AG04450 (cell line): Measurements from ENCODE around the gene HDGFL1. TPM values are rescaled to one million over a fixed set of nuclear protein-coding genes. Genes with fewer than 3 reads are reported as not detected.

Experiments used
- CTCF ChIA-PET: fragments of 300-600, 350-600 bp; formaldehyde crosslinking; extraction: SDS; loops from one replicate; lab custom pipeline; 2022; ENCODE audit warnings: antibody characterized with exemption, inconsistent platforms; lab: Charles Lee
- POLR2A ChIA-PET: fragments of 350-600 bp; formaldehyde crosslinking; extraction: SDS; loops from one replicate; lab custom pipeline; 2021; ENCODE audit warnings: antibody characterized with exemption, inconsistent platforms; lab: Yijun Ruan, JAX
- DNase-seq: peaks from one replicate; pipeline ENCODE4 v3.0.0-alpha.2; 2011; ENCODE audit warnings: low read depth, low spot score
- H3K27ac ChIP-seq: one replicate; pipeline ENCODE4 v1.5.1; 2012; ENCODE audit warnings: low read depth, low read length, control low read depth
- H3K27me3 ChIP-seq: one replicate; pipeline ENCODE4 v1.6.0; 2012; ENCODE audit warnings: low read length; ENCODE audit not compliant: control insufficient read depth, insufficient read depth
- H3K4me3 ChIP-seq: 2 replicates; pipeline ENCODE4 v1.5.1; 2011; ENCODE audit warnings: mild to moderate bottlenecking, low read depth, low read length, control low read depth
- H3K9me3 ChIP-seq: 2 replicates; pipeline ENCODE4 v1.5.1; 2012; ENCODE audit warnings: low read length; ENCODE audit not compliant: control insufficient read depth, insufficient read depth
- polyA plus RNA-seq: library from polyadenylated mRNA; depleted of rRNA; stranded (reverse); fragments of >200 nt; gene quantifications from 2 replicates; pipeline ENCODE4 v1.2.3, GENCODE V29; 2011
- TF ChIP-seq, protein P1 (sequence below): IDR thresholded peaks from 2 replicates; pipeline ENCODE4 v1.5.1; 2011; ENCODE audit warnings: low read depth, low read length, control low read depth, inconsistent platforms

The HDGFL1 gene
- polyA plus RNA-seq, 1 experiment: not detected

- Histone ChIP-seq H3K27me3 (no peaks in the 10 kb centered on the region), H3K27ac (no peak overlapping the region), H3K9me3 (no peaks in the 10 kb centered on the region; the same call in 1 of the 2 replicates), H3K4me3 (no peak overlapping the region)
- DNase-seq: no peak
- TF ChIP-seq, protein P1, sequence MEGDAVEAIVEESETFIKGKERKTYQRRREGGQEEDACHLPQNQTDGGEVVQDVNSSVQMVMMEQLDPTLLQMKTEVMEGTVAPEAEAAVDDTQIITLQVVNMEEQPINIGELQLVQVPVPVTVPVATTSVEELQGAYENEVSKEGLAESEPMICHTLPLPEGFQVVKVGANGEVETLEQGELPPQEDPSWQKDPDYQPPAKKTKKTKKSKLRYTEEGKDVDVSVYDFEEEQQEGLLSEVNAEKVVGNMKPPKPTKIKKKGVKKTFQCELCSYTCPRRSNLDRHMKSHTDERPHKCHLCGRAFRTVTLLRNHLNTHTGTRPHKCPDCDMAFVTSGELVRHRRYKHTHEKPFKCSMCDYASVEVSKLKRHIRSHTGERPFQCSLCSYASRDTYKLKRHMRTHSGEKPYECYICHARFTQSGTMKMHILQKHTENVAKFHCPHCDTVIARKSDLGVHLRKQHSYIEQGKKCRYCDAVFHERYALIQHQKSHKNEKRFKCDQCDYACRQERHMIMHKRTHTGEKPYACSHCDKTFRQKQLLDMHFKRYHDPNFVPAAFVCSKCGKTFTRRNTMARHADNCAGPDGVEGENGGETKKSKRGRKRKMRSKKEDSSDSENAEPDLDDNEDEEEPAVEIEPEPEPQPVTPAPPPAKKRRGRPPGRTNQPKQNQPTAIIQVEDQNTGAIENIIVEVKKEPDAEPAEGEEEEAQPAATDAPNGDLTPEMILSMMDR: no peak
- ChIA-PET POLR2A (no interaction called here), CTCF (no interaction called here)
These were observed 33.2 kb upstream of the HDGFL1 start for GRCh38 chr6:22536122-22536521.

- no peak for DNase-seq
- TF ChIP-seq, protein P1: no peak
- CTCF ChIA-PET: no interaction called here
- no peak overlapping the region for H3K27ac ChIP-seq
- H3K4me3 ChIP-seq: no peak overlapping the region
- H3K9me3 ChIP-seq: no peaks in the 10 kb centered on the region
- H3K27me3 ChIP-seq: no peaks in the 10 kb centered on the region
- POLR2A ChIA-PET: no interaction called here
These were observed 24.9 kb upstream of the HDGFL1 start for GRCh38 chr6:22544476-22544875.

DNA sequence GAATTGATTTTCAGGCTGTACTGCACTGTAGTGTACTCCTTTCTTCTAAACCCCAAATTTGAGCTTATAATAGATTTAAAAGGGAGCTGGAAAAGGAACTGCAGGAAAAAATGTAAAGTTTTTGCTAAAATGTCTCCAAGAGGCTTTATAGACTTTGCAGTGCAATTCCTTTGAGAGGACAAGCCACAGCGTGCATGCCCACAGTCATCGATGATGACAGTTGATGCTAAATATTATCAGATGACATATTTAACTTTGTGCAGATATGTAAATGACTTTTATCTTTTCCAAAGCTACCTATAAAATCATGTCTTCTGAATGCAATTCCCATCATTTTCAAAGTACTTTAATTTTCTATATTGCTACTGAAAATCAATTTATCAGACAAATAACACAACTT lies 24.3 kb upstream of the HDGFL1 start:
- no peak for DNase-seq
- ChIA-PET POLR2A (no interaction called here), CTCF (no interaction called here)
- TF ChIP-seq, protein P1: no peak
- Histone ChIP-seq H3K27ac (no peak overlapping the region), H3K27me3 (no peaks in the 10 kb centered on the region), H3K4me3 (no peak overlapping the region), H3K9me3 (no peaks in the 10 kb centered on the region)

- Histone ChIP-seq H3K9me3 (no peaks in the 10 kb centered on the region), H3K27ac (no peak overlapping the region), H3K4me3 (no peak overlapping the region), H3K27me3 (no peaks in the 10 kb centered on the region)
- TF ChIP-seq, protein P1: no peak
- DNase-seq: no peak
- CTCF ChIA-PET: no interaction called here
- POLR2A ChIA-PET: no interaction called here
These were observed 23.1 kb upstream of the HDGFL1 start for GRCh38 chr6:22546236-22546635.

GRCh38 chr6:22550971-22551670 lies 18.2 kb upstream of the HDGFL1 start:
- TF ChIP-seq, protein P1: no peak
- Histone ChIP-seq H3K27ac (no peak overlapping the region), H3K4me3 (no peak overlapping the region), H3K9me3 (no peaks in the 10 kb centered on the region), H3K27me3 (no peaks in the 10 kb centered on the region)
- POLR2A ChIA-PET: no interaction called here
- CTCF ChIA-PET: no interaction called here
- DNase-seq: no peak
